ENCODE data around the gene RALGAPA2.

The RALGAPA2 gene

GRCh38 chr20:20447196-20447595, 265.2 kb downstream of the RALGAPA2 start:
- ChIA-PET CTCF (no interaction called here), POLR2A (no interaction called here)
- no peak for TF ChIP-seq CTCF (IDR thresholded peaks at IDR 0.05; ENCODE audit: insufficient read depth, low read length, missing control alignments)
- H3K4me3 ChIP-seq (ENCODE audit: low read depth, low read length) = no peak overlapping the region
- no peak for DNase-seq (ENCODE audit: low read depth, low spot score)

- ChIA-PET CTCF (no interaction called here), POLR2A (no interaction called here)
- no peak for DNase-seq (ENCODE audit: low read depth, low spot score)
- no peak for TF ChIP-seq CTCF (IDR thresholded peaks at IDR 0.05; ENCODE audit: insufficient read depth, low read length, missing control alignments)
- no peak overlapping the region for H3K4me3 ChIP-seq (ENCODE audit: low read depth, low read length)
These were observed 265.9 kb downstream of the RALGAPA2 start for GRCh38 chr20:20446425-20447015.

- ChIA-PET CTCF (no interaction called here), POLR2A (no interaction called here)
These were observed 266.4 kb downstream of the RALGAPA2 start for GRCh38 chr20:20446001-20446400.

GRCh38 chr20:20443504-20443903, 268.9 kb downstream of the RALGAPA2 start:
- no peak overlapping the region for H3K4me3 ChIP-seq (ENCODE audit: low read depth, low read length)
- ChIA-PET POLR2A (no interaction called here), CTCF (no interaction called here)
- TF ChIP-seq CTCF (IDR thresholded peaks at IDR 0.05; ENCODE audit: insufficient read depth, low read length, missing control alignments) = no peak
- no peak for DNase-seq (ENCODE audit: low read depth, low spot score)

More at GRCh38 chr20:20446001-20446400, 266.4 kb downstream of the RALGAPA2 start:
- no peak for TF ChIP-seq CTCF (IDR thresholded peaks at IDR 0.05; ENCODE audit: insufficient read depth, low read length, missing control alignments)
- DNase-seq (ENCODE audit: low read depth, low spot score) = no peak
- H3K4me3 ChIP-seq (ENCODE audit: low read depth, low read length) = no peak overlapping the region

GRCh38 chr20:20442466-20442865, 270.0 kb downstream of the RALGAPA2 start:
- CTCF ChIA-PET = no interaction called here
- TF ChIP-seq CTCF (IDR thresholded peaks at IDR 0.05; ENCODE audit: insufficient read depth, low read length, missing control alignments) = no peak
- POLR2A ChIA-PET = no interaction called here
- no peak for DNase-seq (ENCODE audit: low read depth, low spot score)
- no peak overlapping the region for H3K4me3 ChIP-seq (ENCODE audit: low read depth, low read length)

- ChIA-PET CTCF (no interaction called here), POLR2A (no interaction called here)
- no peak for TF ChIP-seq CTCF (IDR thresholded peaks at IDR 0.05; ENCODE audit: insufficient read depth, low read length, missing control alignments)
- DNase-seq (ENCODE audit: low read depth, low spot score) = no peak
- H3K4me3 ChIP-seq (ENCODE audit: low read depth, low read length) = no peak overlapping the region
These were observed 271.4 kb downstream of the RALGAPA2 start for GRCh38 chr20:20440886-20441658.

Measured in AG04449 (cell line).